Mesothelial cell of epicardium (in vitro differentiated cells): ENCODE results near the gene LST1. TPM values are rescaled to one million over a fixed set of nuclear protein-coding genes. Genes with fewer than 3 reads are reported as not detected.

Experiments used
- DNase-seq, 2 experiments: peaks; one replicate each; pipeline ENCODE4 v3.0.0; 2021; ENCODE audit warnings: low spot score in 2 of 2; ENCODE audit not compliant: unreplicated experiment in 2 of 2
- H3K27ac Mint-ChIP-seq: 2 replicates; pipeline ENCODE4 v1.8.0; 2021; ENCODE audit warnings: mixed read lengths
- H3K27me3 Mint-ChIP-seq: 2 replicates; pipeline ENCODE4 v1.8.0; 2021; ENCODE audit warnings: low read depth, mixed read lengths
- H3K36me3 Mint-ChIP-seq: 2 replicates; pipeline ENCODE4 v1.8.0; 2021; ENCODE audit warnings: mixed read lengths
- H3K4me1 Mint-ChIP-seq: 2 replicates; pipeline ENCODE4 v1.8.0; 2021; ENCODE audit warnings: mixed read lengths
- H3K4me3 Mint-ChIP-seq: 2 replicates; pipeline ENCODE4 v1.8.0; 2021; ENCODE audit warnings: mild to moderate bottlenecking, moderate library complexity, mixed read lengths
- H3K9me3 Mint-ChIP-seq: 2 replicates; pipeline ENCODE4 v1.8.0; 2021; ENCODE audit warnings: mixed read lengths
- microRNA-seq: library from miRNA; unstranded; fragments of <30 nt; microRNA quantifications from one replicate; pipeline ENCODE4 v1.2.0, GENCODE V29; 2021; ENCODE audit warnings: inconsistent platforms, mixed read lengths
- total RNA-seq: library from RNA; stranded (reverse); gene quantifications from 3 replicates; pipeline ENCODE4 v1.2.1, GENCODE V29; 2021
- TF ChIP-seq, protein P1 (sequence below): fragments of 200-600 bp; sonication (generic); IDR thresholded peaks from one replicate; pipeline ENCODE4 v1.5.0; 2021; ENCODE audit warnings: antibody characterized with exemption; ENCODE audit not compliant: unreplicated experiment

LST1 gene
- total RNA-seq, 1 donor from 2014 or later = 0.60 TPM

DNA sequence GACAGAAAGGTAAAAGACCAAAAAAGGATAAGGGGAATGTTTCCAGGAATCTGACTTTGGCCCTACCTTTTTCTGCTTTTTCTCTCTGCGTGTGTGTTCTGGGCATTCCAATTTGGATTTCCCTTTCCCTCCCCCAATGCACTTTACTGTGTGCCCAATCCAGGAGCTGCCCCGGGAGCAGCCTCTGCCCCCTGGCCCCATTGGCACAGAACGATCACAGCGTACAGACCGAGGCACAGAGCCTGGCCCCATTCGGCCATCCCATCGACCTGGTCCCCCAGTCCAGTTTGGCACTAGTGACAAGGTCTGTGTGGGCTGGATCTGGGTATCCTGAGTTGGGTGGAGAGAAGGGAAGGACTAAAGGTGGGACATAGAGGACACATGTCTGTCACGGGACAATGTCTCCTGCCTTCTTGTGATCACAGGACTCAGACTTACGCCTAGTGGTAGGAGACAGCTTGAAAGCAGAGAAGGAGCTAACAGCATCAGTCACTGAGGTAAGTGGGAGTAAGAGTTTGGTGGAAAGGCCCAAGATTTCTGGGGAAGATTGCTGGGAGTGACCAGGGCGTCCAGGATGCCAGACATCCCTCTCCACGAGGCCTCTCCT lies 49.0 kb downstream of the LST1 start:
- Mint-ChIP-seq H3K4me1 (no peaks in the 10 kb centered on the region), H3K9me3 (no peaks in the 10 kb centered on the region), H3K27ac (peak overlapping the region; percentile 50), H3K4me3 (no peak overlapping the region), H3K27me3 (no peaks in the 10 kb centered on the region), H3K36me3 (peaks cover 37% of the 10 kb centered on the region)
- no peak for DNase-seq
- TF ChIP-seq, protein P1, sequence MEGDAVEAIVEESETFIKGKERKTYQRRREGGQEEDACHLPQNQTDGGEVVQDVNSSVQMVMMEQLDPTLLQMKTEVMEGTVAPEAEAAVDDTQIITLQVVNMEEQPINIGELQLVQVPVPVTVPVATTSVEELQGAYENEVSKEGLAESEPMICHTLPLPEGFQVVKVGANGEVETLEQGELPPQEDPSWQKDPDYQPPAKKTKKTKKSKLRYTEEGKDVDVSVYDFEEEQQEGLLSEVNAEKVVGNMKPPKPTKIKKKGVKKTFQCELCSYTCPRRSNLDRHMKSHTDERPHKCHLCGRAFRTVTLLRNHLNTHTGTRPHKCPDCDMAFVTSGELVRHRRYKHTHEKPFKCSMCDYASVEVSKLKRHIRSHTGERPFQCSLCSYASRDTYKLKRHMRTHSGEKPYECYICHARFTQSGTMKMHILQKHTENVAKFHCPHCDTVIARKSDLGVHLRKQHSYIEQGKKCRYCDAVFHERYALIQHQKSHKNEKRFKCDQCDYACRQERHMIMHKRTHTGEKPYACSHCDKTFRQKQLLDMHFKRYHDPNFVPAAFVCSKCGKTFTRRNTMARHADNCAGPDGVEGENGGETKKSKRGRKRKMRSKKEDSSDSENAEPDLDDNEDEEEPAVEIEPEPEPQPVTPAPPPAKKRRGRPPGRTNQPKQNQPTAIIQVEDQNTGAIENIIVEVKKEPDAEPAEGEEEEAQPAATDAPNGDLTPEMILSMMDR = no peak

DNA sequence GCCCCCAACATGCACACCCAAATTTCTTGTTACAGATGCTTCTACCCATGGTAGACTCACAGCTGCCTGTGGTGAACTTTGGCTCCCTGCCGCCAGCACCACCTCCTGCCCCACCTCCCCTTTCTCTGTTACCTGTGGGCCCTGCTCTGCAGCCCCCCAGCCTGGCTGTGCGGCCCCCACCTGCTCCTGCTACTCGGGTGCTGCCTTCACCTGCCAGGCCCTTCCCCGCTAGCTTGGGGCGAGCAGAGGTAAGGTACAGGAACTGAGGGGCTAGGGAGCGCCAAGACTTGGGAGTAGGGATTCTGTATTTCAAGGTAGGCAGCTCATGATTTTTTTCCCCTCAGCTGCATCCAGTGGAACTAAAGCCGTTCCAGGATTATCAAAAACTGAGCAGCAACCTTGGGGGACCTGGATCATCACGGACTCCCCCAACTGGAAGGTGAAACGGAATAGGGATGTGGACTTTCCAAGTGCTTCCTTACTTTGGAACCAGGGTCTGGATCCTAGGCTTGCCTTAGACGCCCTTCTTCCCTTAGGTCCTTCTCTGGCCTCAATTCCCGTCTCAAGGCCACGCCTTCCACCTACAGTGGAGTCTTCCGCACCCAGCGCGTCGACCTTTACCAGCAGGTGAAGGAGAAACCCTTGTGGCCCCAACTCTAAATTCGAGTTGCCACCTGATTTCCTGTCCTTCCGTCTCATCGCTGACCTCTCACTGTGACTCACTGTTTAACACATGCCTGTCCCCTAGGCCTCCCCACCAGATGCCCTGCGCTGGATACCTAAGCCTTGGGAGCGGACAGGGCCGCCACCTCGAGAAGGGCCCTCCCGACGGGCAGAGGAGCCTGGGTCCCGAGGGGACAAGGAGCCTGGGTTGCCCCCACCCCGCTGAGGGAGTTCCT lies 50.9 kb downstream of the LST1 start:
- Mint-ChIP-seq H3K4me3 (no peak overlapping the region), H3K27ac (peak overlapping the region; percentile 34), H3K36me3 (peaks cover 35% of the 10 kb centered on the region), H3K4me1 (no peaks in the 10 kb centered on the region), H3K9me3 (no peaks in the 10 kb centered on the region), H3K27me3 (no peaks in the 10 kb centered on the region)
- TF ChIP-seq, protein P1 = no peak
- DNase-seq = no peak

Small RNAs within 50 kb of the gene (microRNA-seq; reads per million reads assigned to microRNA genes)
- gene MIR6832 = 3.2 reads per million, percentile 6 among the genes with 10 or more reads in this experiment

Other genes starting within 250 kb of the LST1 start
- 43.9 to 47.7 TPM (median 46.6 TPM) in 3 replicates for gene HLA-B, start 229.1 kb upstream of the LST1 start, total RNA-seq
- 14.1 to 16.1 TPM (median 15.5 TPM) in 3 replicates for gene MICA, start 182.7 kb upstream of the LST1 start, total RNA-seq
- 0.31 TPM in 1 of 3 replicates, not detected in the others for gene MICB, start 88.1 kb upstream of the LST1 start, total RNA-seq
- gene MCCD1, start 57.3 kb upstream of the LST1 start, total RNA-seq = not detected in 3 replicates
- gene DDX39B, start 44.3 kb upstream of the LST1 start, total RNA-seq = 635 to 649 TPM (median 647 TPM) in 3 replicates
- 2.2 to 2.7 TPM (median 2.5 TPM) in 3 replicates for gene ATP6V1G2, start 39.7 kb upstream of the LST1 start, total RNA-seq
- 27.7 to 28.2 TPM (median 28.1 TPM) in 3 replicates for gene NFKBIL1, start 38.7 kb upstream of the LST1 start, total RNA-seq
- gene LTA, start 14.0 kb upstream of the LST1 start, total RNA-seq = 0.16 to 0.18 TPM in 2 of 3 replicates, not detected in the other
- 0.52 to 0.60 TPM (median 0.60 TPM) in 3 replicates for gene TNF, start 10.7 kb upstream of the LST1 start, total RNA-seq
- gene LTB, start 3.9 kb upstream of the LST1 start, total RNA-seq = 0.32 TPM in 1 of 3 replicates, not detected in the others
- gene NCR3, start 6.7 kb downstream of the LST1 start, total RNA-seq = not detected in 3 replicates
- gene AIF1, start 29.0 kb downstream of the LST1 start, total RNA-seq = 5.1 to 6.0 TPM (median 5.1 TPM) in 3 replicates
- gene PRRC2A, start 34.4 kb downstream of the LST1 start, total RNA-seq = 273 to 290 TPM (median 288 TPM) in 3 replicates
- gene BAG6, start 66.4 kb downstream of the LST1 start, total RNA-seq = 327 to 338 TPM (median 338 TPM) in 3 replicates
- 2.4 to 3.4 TPM (median 3.1 TPM) in 3 replicates for gene APOM, start 69.6 kb downstream of the LST1 start, total RNA-seq
- 19.0 to 19.3 TPM (median 19.2 TPM) in 3 replicates for gene C6orf47, start 74.5 kb downstream of the LST1 start, total RNA-seq
- 12.7 to 14.8 TPM (median 14.3 TPM) in 3 replicates for gene GPANK1, start 78.7 kb downstream of the LST1 start, total RNA-seq
- 155 to 157 TPM (median 157 TPM) in 3 replicates for gene CSNK2B, start 79.8 kb downstream of the LST1 start, total RNA-seq
- 34.2 to 37.5 TPM (median 36.5 TPM) in 3 replicates for gene LY6G5B, start 83.7 kb downstream of the LST1 start, total RNA-seq
- gene LY6G5C, start 94.8 kb downstream of the LST1 start, total RNA-seq = 1.5 to 2.3 TPM (median 2.3 TPM) in 3 replicates
- 54.1 to 55.4 TPM (median 54.6 TPM) in 3 replicates for gene ABHD16A, start 117.0 kb downstream of the LST1 start, total RNA-seq
- gene LY6G6F, start 120.6 kb downstream of the LST1 start, total RNA-seq = not detected in 3 replicates
- gene LY6G6D, start 129.1 kb downstream of the LST1 start, total RNA-seq = 0.67 to 1.8 TPM (median 0.82 TPM) in 3 replicates
- 0.89 to 1.4 TPM (median 1.3 TPM) in 3 replicates for gene LY6G6C, start 135.5 kb downstream of the LST1 start, total RNA-seq
- 0.16 to 0.33 TPM (median 0.25 TPM) in 3 replicates for gene MPIG6B, start 137.1 kb downstream of the LST1 start, total RNA-seq
- gene DDAH2, start 143.0 kb downstream of the LST1 start, total RNA-seq = 142 to 144 TPM (median 143 TPM) in 3 replicates
- 133 to 139 TPM (median 136 TPM) in 3 replicates for gene CLIC1, start 150.3 kb downstream of the LST1 start, total RNA-seq
- 38.6 to 48.2 TPM (median 42.9 TPM) in 3 replicates for gene MSH5, start 153.7 kb downstream of the LST1 start, total RNA-seq
- 8.7 to 12.8 TPM (median 11.6 TPM) in 3 replicates for gene SAPCD1, start 176.4 kb downstream of the LST1 start, total RNA-seq
- 1.5 to 1.8 TPM (median 1.6 TPM) in 3 replicates for gene VWA7, start 191.1 kb downstream of the LST1 start, total RNA-seq
- gene VARS1, start 209.5 kb downstream of the LST1 start, total RNA-seq = 82.8 to 90.4 TPM (median 83.8 TPM) in 3 replicates
- 55.8 to 58.2 TPM (median 57.0 TPM) in 3 replicates for gene LSM2, start 220.7 kb downstream of the LST1 start, total RNA-seq
- gene HSPA1L, start 229.0 kb downstream of the LST1 start, total RNA-seq = 1.7 to 2.2 TPM (median 2.1 TPM) in 3 replicates
- gene HSPA1A, start 229.3 kb downstream of the LST1 start, total RNA-seq = 61.3 to 70.1 TPM (median 61.7 TPM) in 3 replicates
- 105 to 109 TPM (median 108 TPM) in 3 replicates for gene HSPA1B, start 241.5 kb downstream of the LST1 start, total RNA-seq